ENCODE data around the gene SUPT20HL2. TPM values are rescaled to one million over a fixed set of nuclear protein-coding genes. Genes with fewer than 3 reads are reported as not detected.

SUPT20HL2 gene
- total and polyA plus RNA-seq, 2 of the 8 experiments (the other 6 are each of a cell fraction or from before 2014, with no cell fraction given) = not detected

DNA sequence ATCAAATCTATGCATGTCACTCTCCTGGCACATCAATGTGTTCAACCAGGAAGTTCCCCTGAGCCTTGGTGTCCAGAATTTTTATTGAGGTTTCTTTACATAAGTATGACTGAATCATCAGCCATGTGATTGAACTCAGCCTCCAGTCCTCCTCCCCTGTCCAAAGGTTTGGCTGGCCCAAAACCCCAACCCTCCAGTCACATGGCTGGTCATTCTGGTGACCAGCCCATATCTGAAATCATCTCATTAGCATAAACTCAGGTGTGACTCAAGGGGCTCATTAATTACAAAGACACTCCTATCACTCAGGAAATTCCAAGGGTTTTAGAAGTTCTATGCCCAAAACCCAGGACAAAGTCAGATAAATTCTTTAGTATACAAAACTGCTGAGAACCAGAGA lies 20.6 kb upstream of the SUPT20HL2 start:
- CTCF ChIA-PET (ENCODE audit: partially characterized antibody) = no interaction called here

More for the DNA sequence above, 20.6 kb upstream of the SUPT20HL2 start:
- POLR2A ChIA-PET (ENCODE audit: partially characterized antibody) = no interaction called here
- H3K23ac ChIP-seq (ENCODE audit: insufficient read length) = no peak overlapping the region
- no peak overlapping the region for H2AFZ ChIP-seq (ENCODE audit: low read length)
- no peaks in the 10 kb centered on the region for H3K4me1 ChIP-seq (replicated peaks in 1 of 4; ENCODE audit: control insufficient read depth in 3 of 4, insufficient read depth in 4 of 4, low read length in 3 of 4)
- no peak overlapping the region for H2BK20ac ChIP-seq (ENCODE audit: low read length)
- no peak overlapping the region for H3K27ac ChIP-seq (ENCODE audit: low read depth, low read length)
- no peaks in the 10 kb centered on the region for H4K20me1 ChIP-seq (replicated peaks in 1 of 2; ENCODE audit: control insufficient read depth in 1 of 2, insufficient read depth in 2 of 2, low read length in 2 of 2)
- H2AK5ac ChIP-seq (ENCODE audit: low read depth, low read length) = no peak overlapping the region
- H3K79me1 ChIP-seq (ENCODE audit: low read depth, low read length) = no peaks in the 10 kb centered on the region
- H3K18ac ChIP-seq (ENCODE audit: extremely low read depth, low read length) = no peak overlapping the region
- H4K5ac ChIP-seq (ENCODE audit: insufficient read length, low read depth, low read length) = no peak overlapping the region
- H3K79me2 ChIP-seq (ENCODE audit: control insufficient read depth in 1 of 2, insufficient read depth in 2 of 2, low read length in 2 of 2) = no peaks in the 10 kb centered on the region
- no peaks in the 10 kb centered on the region for H3K9me3 ChIP-seq (ENCODE audit: insufficient read depth in 2 of 2, low read depth in 1 of 2, low read length in 1 of 2)
- no peaks in the 10 kb centered on the region for H3K36me3 ChIP-seq (ENCODE audit: control insufficient read depth in 2 of 4, insufficient read depth in 4 of 4, low read length in 3 of 4)
- H3K27me3 ChIP-seq (replicated peaks in 1 of 4; ENCODE audit: control insufficient read depth in 3 of 4, extremely low read depth in 1 of 4, insufficient read depth in 3 of 4, low read length in 3 of 4) = no peaks in the 10 kb centered on the region
- no peak for DNase-seq (ENCODE audit: low read depth in 1 of 2, low spot score in 2 of 2)
- TF ChIP-seq JUND (IDR thresholded peaks at IDR 0.05; ENCODE audit: low read length) (no peak), RNF2 (IDR thresholded peaks at IDR 0.05; ENCODE audit: borderline replicate concordance, low read depth, low read length, missing control alignments, poor library complexity, severe bottlenecking) (no peak), KDM1A (IDR thresholded peaks at IDR 0.05; ENCODE audit: borderline replicate concordance, low read length) (no peak), RXRA (IDR thresholded peaks at IDR 0.05; ENCODE audit: insufficient read depth, low read depth, low read length) (no peak), HDAC2 (IDR thresholded peaks at IDR 0.05; ENCODE audit: borderline replicate concordance in 1 of 2, low read depth in 2 of 2, low read length in 2 of 2) (no peak)
- H3K14ac ChIP-seq (ENCODE audit: insufficient read length) = no peak overlapping the region
- H3K23me2 ChIP-seq (ENCODE audit: low read depth, low read length) = no peaks in the 10 kb centered on the region
- no peak overlapping the region for H2BK15ac ChIP-seq (ENCODE audit: low read length)
- H3K4me3 ChIP-seq (ENCODE audit: extremely low read depth in 1 of 4, insufficient read depth in 2 of 4, low read depth in 3 of 4, low read length in 4 of 4) = no peak overlapping the region
- no peak for FAIRE-seq
- H4K8ac ChIP-seq (ENCODE audit: extremely low read depth, insufficient read depth, low read length) = no peak overlapping the region
- H2BK12ac ChIP-seq (ENCODE audit: low read depth, low read length) = no peak overlapping the region
- H2BK120ac ChIP-seq (replicated peaks; ENCODE audit: low read depth, low read length) = no peak overlapping the region
- H2BK5ac ChIP-seq (ENCODE audit: low read depth, low read length) = no peak overlapping the region
- no peak overlapping the region for H4K91ac ChIP-seq (replicated peaks; ENCODE audit: insufficient read length, low read length)
- H3K4me2 ChIP-seq (ENCODE audit: insufficient read depth in 1 of 2, low read depth in 2 of 2, low read length in 2 of 2) = no peak overlapping the region
- H3K9ac ChIP-seq (replicated peaks in 1 of 4; ENCODE audit: extremely low read depth in 1 of 4, low read depth in 3 of 4, low read length in 3 of 4) = no peak overlapping the region
- no peak overlapping the region for H3K56ac ChIP-seq (replicated peaks; ENCODE audit: insufficient read length, low read depth, low read length)
- no peak overlapping the region for H3K4ac ChIP-seq (replicated peaks; ENCODE audit: insufficient read length, low read depth, low read length)
